Testis (tissue), 3 donors: ENCODE data around the gene TWNK. TPM values are rescaled to one million over a fixed set of nuclear protein-coding genes. Genes with fewer than 3 reads are reported as not detected.

ENCODE experiments used
- DNase-seq: peaks from one replicate; pipeline ENCODE4 v3.0.0-alpha.2; 2019
- H3K27ac ChIP-seq, 2 donors: fragments of 200-600 bp; sonication (generic); one replicate each; pipeline ENCODE4 v1.5.1; 2019
- H3K27me3 ChIP-seq: fragments of 200-600 bp; sonication (generic); one replicate; pipeline ENCODE4 v1.5.1; 2019
- H3K36me3 ChIP-seq: fragments of 200-600 bp; sonication (generic); one replicate; pipeline ENCODE4 v1.5.1; 2017; ENCODE audit warnings: low read depth; ENCODE audit errors: missing control alignments
- H3K4me1 ChIP-seq: fragments of 200-600 bp; sonication (generic); one replicate; pipeline ENCODE4 v1.5.1; 2019
- H3K4me3 ChIP-seq, 2 donors: fragments of 200-600 bp; sonication (generic); one replicate each; pipeline ENCODE4 v1.5.1; 2017 to 2019
- H3K9me3 ChIP-seq: fragments of 200-600 bp; sonication (generic); one replicate; pipeline ENCODE4 v1.5.1; 2017
- CTCF ChIP-seq, 3 experiments: fragments of 450-650 bp in 2 of 3; fragments of 200-600 bp in 1 of 3; sonication (generic) in 1 of 3; IDR thresholded peaks; one replicate each; pipeline ENCODE4 v1.5.1; 2016 to 2019; ENCODE audit warnings: antibody characterized with exemption in 3 of 3, mild to moderate bottlenecking in 2 of 3, moderate library complexity in 1 of 3
- POLR2A ChIP-seq: fragments of 450-650 bp; IDR thresholded peaks from one replicate; pipeline ENCODE4 v1.6.1; 2017; ENCODE audit warnings: antibody characterized with exemption, mild to moderate bottlenecking, moderate library complexity
- WGBS, 2 donors: methylation state at CpG; one replicate each; pipeline ENCODE4 v1.1.5; 2018; 5-methylcytosine and 5-hydroxymethylcytosine counted together
- intact Hi-C: fragments of 100-400 bp; cut with DNase I; formaldehyde crosslinking; loops from one replicate; pipeline ENCODE4 v1.15.1; 2023; ENCODE audit warnings: low total_unique reads
- polyA plus RNA-seq: library from polyadenylated mRNA; stranded (reverse); fragments of 350-450 nt; fragmentation: Illumina TruSeq; extraction: RNeasy Lipid Tissue Mini Kit (QIAGEN cat#74804); gene quantifications from one replicate; pipeline ENCODE4 v1.2.3, GENCODE V29; 2014; ENCODE audit warnings: low read depth, low replicate concordance; ENCODE audit not compliant: insufficient read depth
- total RNA-seq, 2 donors: library from RNA; depleted of rRNA; stranded (reverse); fragments of >200 nt; gene quantifications; one replicate each; pipeline ENCODE4 v1.2.3, GENCODE V29; 2016

The TWNK gene
- total and polyA plus RNA-seq, 3 donors from 2014 or later = 24.4 to 31.1 (median 26.4) TPM

GRCh38 chr10:100978901-100979195 lies 8.5 kb upstream of the TWNK start:
- no peak for TF ChIP-seq CTCF (IDR thresholded peaks at IDR 0.05)
- TF ChIP-seq POLR2A = no peak
- intact Hi-C loops = no loop called here
- Histone ChIP-seq H3K4me1 (no peaks in the 10 kb centered on the region), H3K4me3 (no peak overlapping the region), H3K36me3 (no peaks in the 10 kb centered on the region), H3K9me3 (no peaks in the 10 kb centered on the region), H3K27me3 (no peaks in the 10 kb centered on the region), H3K27ac (no peak overlapping the region)
- DNase-seq = no peak
- 76 to 80% methylated on average over 2 to 10 of the region's 10 CpGs for WGBS, 2 donors

GRCh38 chr10:100979791-100980272 lies 7.5 kb upstream of the TWNK start:
- Histone ChIP-seq H3K4me1 (no peaks in the 10 kb centered on the region), H3K27me3 (no peaks in the 10 kb centered on the region), H3K36me3 (no peaks in the 10 kb centered on the region), H3K9me3 (no peaks in the 10 kb centered on the region), H3K27ac (no peak overlapping the region), H3K4me3 (no peak overlapping the region)
- WGBS, 2 donors = 93 to 98% methylated on average over 8 to 16 of the region's 16 CpGs
- intact Hi-C loops = no loop called here
- TF ChIP-seq CTCF (IDR thresholded peaks at IDR 0.05) = no peak
- no peak for TF ChIP-seq POLR2A
- DNase-seq = no peak

GRCh38 chr10:100980311-100980710 lies 7.0 kb upstream of the TWNK start:
- Histone ChIP-seq H3K4me1 (no peaks in the 10 kb centered on the region), H3K36me3 (no peaks in the 10 kb centered on the region), H3K27ac (no peak overlapping the region), H3K9me3 (no peaks in the 10 kb centered on the region), H3K27me3 (no peaks in the 10 kb centered on the region), H3K4me3 (no peak overlapping the region)
- intact Hi-C loops = no loop called here
- TF ChIP-seq CTCF (IDR thresholded peaks at IDR 0.05) (no peak), POLR2A (no peak)
- DNase-seq = no peak
- WGBS, 2 donors = 82 to 96% methylated on average over 2 of the region's 2 CpGs

GRCh38 chr10:100980711-100981110 lies 6.6 kb upstream of the TWNK start:
- intact Hi-C loops = no loop called here
- 84 to 93% methylated on average over 4 to 7 of the region's 7 CpGs for WGBS, 2 donors
- H3K4me3 ChIP-seq = no peak overlapping the region
- H3K9me3 ChIP-seq = no peaks in the 10 kb centered on the region
- no peak for DNase-seq
- H3K27ac ChIP-seq = no peak overlapping the region
- no peak for TF ChIP-seq CTCF (IDR thresholded peaks at IDR 0.05)
- TF ChIP-seq POLR2A = no peak
- H3K36me3 ChIP-seq = no peaks in the 10 kb centered on the region
- no peaks in the 10 kb centered on the region for H3K4me1 ChIP-seq
- H3K27me3 ChIP-seq = no peaks in the 10 kb centered on the region

GRCh38 chr10:100981178-100981772 lies 6.1 kb upstream of the TWNK start:
- H3K4me3 ChIP-seq = no peak overlapping the region
- no peaks in the 10 kb centered on the region for H3K9me3 ChIP-seq
- intact Hi-C loops = no loop called here
- no peaks in the 10 kb centered on the region for H3K36me3 ChIP-seq
- TF ChIP-seq CTCF (IDR thresholded peaks at IDR 0.05) (no peak), POLR2A (no peak)
- H3K4me1 ChIP-seq = peaks cover 4% of the 10 kb centered on the region
- WGBS, 2 donors = 79 to 91% methylated on average over 5 of the region's 5 CpGs
- H3K27ac ChIP-seq = no peak overlapping the region
- DNase-seq = no peak
- H3K27me3 ChIP-seq = no peaks in the 10 kb centered on the region
